ENCODE results near the gene CLDN1. TPM values are rescaled to one million over a fixed set of nuclear protein-coding genes. Genes with fewer than 3 reads are reported as not detected.
"Not testable (repeated sequence)": the region's sequence is repeated elsewhere in the genome, so short reads cannot be mapped to it uniquely, and the experiment has no call there.

Gene CLDN1
- total RNA-seq, 1 donor from 2014 or later: 38.2 TPM

- DNase-seq (ENCODE audit: low spot score): no peak
Observed at GRCh38 chr3:190293621-190294020, 28.6 kb downstream of the CLDN1 start.

- DNase-seq (ENCODE audit: low spot score): no peak
Observed at GRCh38 chr3:190291994-190292584, 30.2 kb downstream of the CLDN1 start.

GRCh38 chr3:190289989-190290388 lies 32.3 kb downstream of the CLDN1 start:
- DNase-seq (ENCODE audit: low spot score): no peak

GRCh38 chr3:190288836-190289235 lies 33.4 kb downstream of the CLDN1 start:
- DNase-seq (ENCODE audit: low spot score): no peak

GRCh38 chr3:190286014-190286413 lies 36.2 kb downstream of the CLDN1 start:
- DNase-seq (ENCODE audit: low spot score): no peak

- DNase-seq (ENCODE audit: low spot score): peak; percentile 38
Observed at GRCh38 chr3:190281308-190282051, 40.8 kb downstream of the CLDN1 start.

- no peak for DNase-seq (ENCODE audit: low spot score)
Observed at GRCh38 chr3:190279690-190280089, 42.6 kb downstream of the CLDN1 start.

- no peak for DNase-seq (ENCODE audit: low spot score)
Observed at GRCh38 chr3:190272747-190273146, 49.5 kb downstream of the CLDN1 start.

GRCh38 chr3:190269101-190269500 lies 53.1 kb downstream of the CLDN1 start:
- peak; percentile 23 for DNase-seq (ENCODE audit: low spot score)

- not testable (repeated sequence) for DNase-seq (ENCODE audit: low spot score)
Observed at GRCh38 chr3:190267464-190267863, 54.8 kb downstream of the CLDN1 start.

GRCh38 chr3:190266913-190267290 lies 55.3 kb downstream of the CLDN1 start:
- no peak for DNase-seq (ENCODE audit: low spot score)

- DNase-seq (ENCODE audit: low spot score): no peak
Observed at GRCh38 chr3:190266265-190266912, 55.9 kb downstream of the CLDN1 start.

- no peak for DNase-seq (ENCODE audit: low spot score)
Observed at GRCh38 chr3:190265796-190266195, 56.5 kb downstream of the CLDN1 start.

- no peak for DNase-seq (ENCODE audit: low spot score)
Observed at GRCh38 chr3:190265126-190265525, 57.1 kb downstream of the CLDN1 start.

- no peak for DNase-seq (ENCODE audit: low spot score)
Observed at GRCh38 chr3:190261740-190262139, 60.5 kb downstream of the CLDN1 start.

GRCh38 chr3:190261015-190261414 lies 61.2 kb downstream of the CLDN1 start:
- no peak for DNase-seq (ENCODE audit: low spot score)

GRCh38 chr3:190260301-190260700 lies 61.9 kb downstream of the CLDN1 start:
- DNase-seq (ENCODE audit: low spot score): no peak

- DNase-seq (ENCODE audit: low spot score): no peak
Observed at GRCh38 chr3:190258634-190259033, 63.6 kb downstream of the CLDN1 start.

Other genes with a start within 250 kb of the CLDN1 start
- 11.4 TPM for gene P3H2, start 201.5 kb downstream of the CLDN1 start, total RNA-seq
- 3.2 TPM for gene CLDN16, start 65.7 kb upstream of the CLDN1 start, total RNA-seq
- gene TMEM207, start 127.5 kb upstream of the CLDN1 start, total RNA-seq: not detected
- gene IL1RAP, start 191.6 kb upstream of the CLDN1 start, total RNA-seq: 35.4 TPM

Data from mucosa of gallbladder (tissue), 1 donor.